ENCODE results near the gene ATG16L2.
"Not testable (repeated sequence)": the region's sequence is repeated elsewhere in the genome, so short reads cannot be mapped to it uniquely, and the experiment has no call there.

ATG16L2 gene

DNA sequence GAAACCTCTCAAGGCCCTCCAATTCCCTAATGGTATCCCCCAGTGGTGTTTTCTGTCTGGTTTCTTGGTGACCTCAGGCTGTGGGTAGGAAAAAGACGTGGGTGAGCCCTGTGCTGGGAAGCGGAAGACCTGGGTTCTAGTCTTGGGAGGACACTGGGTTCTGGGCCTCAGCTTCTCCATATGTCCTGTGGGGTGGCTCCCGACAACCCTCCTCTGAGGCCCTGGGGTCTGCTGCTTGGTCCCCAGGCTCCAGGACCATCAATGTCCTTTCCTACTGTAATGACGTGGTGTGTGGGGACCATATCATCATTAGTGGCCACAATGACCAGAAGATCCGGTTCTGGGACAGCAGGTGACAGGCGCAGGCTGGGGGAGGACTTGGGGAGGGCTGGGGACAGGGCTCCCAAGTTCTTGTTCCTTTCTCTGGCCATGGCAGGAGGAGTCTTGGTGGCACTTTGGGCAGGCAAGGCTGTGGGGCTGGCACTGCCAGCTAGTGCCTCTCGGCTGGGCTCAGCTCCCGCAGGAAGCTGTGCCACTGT is 12.8 kb downstream of the ATG16L2 start:
- no peak for DNase-seq

DNA sequence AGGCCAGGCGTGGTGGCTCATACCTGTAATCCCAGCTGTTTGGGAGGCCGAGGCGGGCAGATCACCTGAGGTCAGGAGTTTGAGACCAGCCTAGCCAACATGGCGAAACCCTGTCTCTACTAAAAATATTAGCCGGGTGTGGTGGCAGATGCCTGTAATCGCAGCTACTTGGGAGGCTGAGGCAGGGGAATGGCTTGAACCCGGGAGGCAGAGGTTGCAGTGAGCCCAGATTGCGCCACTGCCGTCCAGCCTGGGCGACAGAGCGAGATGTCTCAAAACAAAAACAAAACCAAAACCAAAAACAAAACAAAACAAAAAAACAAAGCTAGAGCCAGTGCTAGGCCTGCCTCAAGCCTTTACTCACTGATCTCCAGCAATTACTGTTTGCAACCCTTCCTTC is 13.4 kb downstream of the ATG16L2 start:
- not testable (repeated sequence) for DNase-seq

DNA sequence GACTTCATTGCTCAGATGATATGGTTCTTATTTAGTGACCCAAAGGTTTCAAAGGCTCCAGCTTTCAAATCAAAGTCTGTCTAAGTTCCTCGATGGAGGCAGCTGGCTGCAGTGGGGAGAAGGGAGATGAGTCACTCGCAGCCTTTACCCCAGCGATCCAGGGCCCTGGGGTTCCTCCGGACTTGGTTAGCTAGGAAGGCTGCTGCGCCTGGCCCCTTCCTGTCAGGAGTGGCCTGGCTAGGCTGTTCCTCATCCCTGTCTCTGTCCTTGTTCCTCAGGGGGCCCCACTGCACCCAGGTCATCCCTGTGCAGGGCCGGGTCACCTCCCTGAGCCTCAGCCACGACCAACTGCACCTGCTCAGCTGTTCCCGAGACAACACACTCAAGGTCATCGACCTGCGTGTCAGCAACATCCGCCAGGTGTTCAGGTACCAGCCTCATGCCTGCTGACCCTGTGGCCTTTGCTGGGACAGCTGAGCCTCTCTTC is 13.9 kb downstream of the ATG16L2 start:
- DNase-seq, result no peak

DNA sequence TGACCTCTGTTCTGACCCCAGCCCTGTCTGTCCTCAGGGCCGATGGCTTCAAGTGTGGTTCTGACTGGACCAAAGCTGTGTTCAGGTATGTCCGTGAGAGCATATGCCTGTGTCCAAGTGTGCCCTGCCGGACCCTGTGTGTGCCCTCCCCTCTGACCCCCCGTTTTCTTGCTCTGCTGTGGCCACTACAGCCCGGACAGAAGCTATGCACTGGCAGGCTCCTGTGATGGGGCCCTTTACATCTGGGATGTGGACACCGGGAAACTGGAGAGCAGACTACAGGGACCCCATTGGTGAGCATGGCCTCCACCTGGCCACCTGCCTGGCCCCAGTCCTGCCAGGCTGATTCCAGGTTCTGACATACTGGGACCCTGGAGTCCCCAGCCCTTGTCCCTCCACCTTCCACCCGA is 14.5 kb downstream of the ATG16L2 start:
- DNase-seq, result no peak

DNA sequence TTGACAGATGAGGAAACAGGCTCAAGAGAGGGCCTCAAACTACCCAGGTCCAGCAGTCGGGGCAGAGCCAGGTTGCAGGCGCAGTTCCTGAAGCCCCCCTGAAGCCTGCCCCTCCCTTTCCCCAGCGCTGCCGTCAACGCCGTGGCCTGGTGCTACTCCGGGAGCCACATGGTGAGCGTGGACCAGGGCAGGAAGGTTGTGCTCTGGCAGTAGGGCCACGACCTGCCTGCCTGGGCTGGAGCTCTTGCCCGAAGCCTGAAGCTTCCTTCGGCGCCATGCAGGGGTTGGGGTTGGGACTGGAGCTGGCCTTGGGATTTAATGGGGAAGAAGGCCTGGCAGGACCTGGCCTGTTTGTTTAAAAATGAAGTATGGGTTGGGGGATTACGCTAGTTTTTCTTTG is 15.0 kb downstream of the ATG16L2 start:
- no peak for DNase-seq

DNA sequence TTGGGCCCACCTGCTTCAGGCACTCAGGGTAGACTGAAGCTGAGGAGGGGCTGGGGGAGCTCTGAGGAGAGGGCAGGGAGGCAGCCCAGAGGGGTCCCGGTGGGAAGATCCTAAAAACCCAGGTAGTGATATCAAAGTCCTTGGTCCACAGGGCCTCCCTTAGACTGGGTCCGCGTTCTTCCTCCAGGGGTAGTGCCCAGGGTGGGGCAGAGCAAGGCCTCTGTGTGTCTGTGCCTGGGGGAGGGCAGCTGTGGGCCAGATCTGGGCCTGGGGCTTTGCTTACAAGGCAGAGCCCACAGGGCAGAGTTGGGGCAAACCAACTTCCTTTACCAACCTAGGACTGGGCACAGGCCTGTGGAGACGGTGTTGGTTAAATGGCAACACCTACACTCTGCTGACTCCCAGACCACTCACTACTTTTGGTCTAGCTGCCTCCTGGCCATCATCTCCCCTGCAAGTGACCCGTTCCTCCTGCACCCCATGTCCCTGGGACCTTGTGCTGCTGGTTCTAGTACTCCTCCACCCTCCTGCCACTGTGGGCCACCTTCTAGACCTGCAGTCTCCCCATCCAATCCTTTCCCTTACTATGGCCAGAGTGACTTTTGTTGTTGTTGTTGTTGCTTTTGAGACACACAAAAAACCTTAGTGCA is 15.8 kb downstream of the ATG16L2 start:
- DNase-seq, result no peak

DNA sequence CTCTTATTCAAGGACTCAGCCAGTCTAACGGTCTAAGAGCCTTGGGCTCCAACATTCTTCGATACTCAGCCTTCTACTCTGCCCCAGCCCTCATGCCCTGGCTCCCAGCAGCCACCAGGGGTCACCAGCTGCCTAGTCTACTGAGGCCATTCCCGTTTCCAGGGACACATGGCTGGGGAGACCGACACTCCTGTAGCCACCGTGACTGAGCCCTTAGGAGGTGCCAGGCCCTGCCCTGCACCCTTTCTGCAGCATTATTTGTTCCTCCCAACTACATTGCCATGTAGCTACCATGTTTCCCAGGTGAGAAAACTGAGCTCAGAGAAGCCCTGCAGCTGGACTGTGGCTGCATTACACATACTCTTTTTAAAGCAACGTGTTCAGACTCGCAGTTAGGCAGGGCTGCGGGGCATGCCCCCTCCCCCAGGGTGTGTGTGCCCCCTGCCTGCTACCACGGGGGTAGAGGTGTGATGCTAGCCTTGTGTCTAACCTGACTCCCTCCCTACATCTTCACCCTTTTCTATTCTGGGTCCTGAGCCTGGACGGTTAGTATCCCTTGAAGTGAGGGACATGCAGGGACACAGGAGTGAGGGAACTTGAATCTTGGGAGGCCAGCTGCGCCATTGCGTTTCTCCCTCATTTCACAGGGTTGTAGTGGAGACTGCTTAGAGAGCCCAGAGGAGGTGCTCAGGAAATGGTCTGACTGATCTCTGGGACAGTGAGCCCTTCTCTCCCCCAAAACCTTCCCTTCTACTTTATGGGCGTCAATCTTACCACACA is 17.5 kb downstream of the ATG16L2 start:
- no peak for DNase-seq

DNA sequence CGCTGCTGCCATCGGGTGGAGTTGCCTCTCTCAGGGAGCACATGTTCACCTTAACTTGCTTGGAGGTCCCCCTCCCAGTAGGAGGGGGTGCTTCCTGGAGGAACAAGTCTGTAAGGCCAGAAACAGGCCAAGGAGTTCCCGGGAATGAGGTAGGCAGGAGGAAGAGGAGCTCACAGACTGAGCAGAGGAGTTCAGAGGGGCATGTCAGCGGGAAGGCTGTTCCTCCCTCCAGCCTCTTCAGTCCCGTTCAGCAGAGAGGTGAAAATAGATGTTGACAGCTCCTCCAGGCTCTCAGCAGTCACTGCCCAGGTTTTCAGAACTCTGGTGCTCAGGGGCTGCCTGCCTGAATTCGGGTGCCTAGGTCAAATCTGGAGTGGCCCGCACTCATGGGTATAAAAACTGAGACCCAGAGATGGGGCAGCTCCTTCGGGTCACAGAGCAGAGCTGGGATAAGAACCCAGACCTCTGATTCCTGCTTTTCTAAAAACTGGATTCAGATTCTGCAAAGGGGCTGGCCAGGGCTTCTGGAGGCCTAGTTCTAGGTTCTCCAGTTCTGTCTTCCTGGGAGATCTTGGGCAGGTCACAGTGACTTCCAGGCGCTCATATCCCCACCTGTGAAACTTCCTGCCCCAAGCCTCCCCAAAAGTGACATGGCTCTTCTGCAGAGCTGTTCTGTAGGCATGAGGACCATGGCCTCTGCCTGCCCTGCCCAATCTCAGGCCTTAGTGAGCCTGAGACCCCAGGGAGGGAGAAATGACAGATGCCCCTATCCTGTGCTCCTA is 18.3 kb downstream of the ATG16L2 start:
- DNase-seq, result no peak

DNA sequence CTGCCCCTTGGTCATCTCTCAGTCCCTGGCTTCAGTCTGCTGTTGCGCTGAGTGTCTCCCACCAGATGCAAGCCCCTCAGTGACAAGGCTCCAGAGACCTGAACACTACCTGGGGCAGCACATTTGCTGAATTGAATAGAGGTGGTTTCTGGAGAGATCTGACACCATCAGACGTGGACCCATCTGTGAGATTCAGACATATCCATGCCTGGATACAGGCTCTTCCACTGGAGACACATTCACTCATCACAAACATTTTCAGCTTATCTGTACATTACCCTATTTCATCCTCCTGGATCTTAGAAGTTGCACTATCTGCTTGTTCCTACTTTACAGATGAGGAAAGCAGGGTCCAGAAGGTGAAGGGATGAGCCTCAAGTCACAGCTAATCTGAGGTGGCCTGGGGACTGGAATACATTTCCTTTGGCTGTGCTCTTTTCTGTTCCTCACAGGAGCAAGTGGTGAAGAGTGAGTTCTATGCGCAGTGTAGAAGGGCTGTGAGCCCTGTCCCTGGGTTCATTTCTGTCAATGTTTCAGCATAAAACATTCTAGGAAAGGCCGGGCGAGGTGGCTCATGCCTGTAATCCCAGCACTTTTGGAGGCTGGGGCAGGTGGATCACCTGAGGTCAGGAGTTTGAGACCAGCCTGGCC is 19.0 kb downstream of the ATG16L2 start:
- DNase-seq, result no peak

DNA sequence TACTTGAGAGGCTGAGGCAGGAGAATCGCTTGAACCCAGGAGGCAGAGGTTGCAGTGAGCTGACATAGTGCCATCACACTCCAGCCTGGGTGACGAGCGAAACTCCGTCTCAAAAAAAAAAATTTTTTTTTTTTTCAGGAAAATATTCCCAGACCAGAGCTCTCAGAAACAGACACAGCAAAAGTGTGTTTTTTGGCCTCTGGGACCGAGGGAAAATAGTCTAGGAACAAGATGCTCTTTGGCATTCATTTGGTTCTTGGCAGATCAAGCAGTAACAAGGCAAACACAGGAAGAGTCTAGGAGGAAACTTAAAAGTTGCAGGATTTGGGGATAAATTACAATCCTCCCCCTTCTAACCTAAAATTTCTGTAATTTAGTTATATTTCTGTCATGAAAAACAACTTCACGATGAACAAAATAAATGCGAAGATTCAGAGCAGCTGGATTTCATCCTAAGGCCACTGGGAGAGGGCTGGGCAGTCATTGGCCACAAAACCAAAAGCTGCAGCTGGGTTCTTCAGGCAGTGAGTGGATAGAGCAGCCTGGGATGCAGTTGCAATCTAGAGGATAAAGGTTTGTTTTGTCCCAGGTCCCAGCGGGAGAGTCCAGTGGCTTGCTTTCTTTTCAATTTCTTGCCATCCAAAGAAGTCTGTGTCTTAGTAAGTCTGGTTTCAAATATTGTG is 19.7 kb downstream of the ATG16L2 start:
- no peak for DNase-seq

DNA sequence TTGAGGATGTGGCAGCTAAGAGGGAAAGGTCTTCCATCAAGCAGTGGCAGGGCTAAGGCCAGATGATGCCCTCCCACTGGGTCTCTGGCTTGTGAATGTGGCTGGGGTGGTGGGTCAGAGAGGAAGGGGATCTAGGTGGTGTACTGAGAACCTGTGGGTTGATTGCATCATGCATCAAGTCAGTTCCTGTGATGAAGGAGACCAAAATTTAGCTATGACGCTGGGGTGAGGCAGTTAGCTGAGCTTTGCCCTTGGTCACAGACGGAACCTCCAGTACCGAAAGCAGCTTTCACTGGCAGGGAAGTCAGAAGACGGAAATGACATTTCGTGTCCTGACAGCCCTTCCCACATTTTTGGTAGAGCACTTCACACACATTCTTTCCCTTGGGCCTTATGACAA is 20.7 kb downstream of the ATG16L2 start:
- DNase-seq, result no peak

DNA sequence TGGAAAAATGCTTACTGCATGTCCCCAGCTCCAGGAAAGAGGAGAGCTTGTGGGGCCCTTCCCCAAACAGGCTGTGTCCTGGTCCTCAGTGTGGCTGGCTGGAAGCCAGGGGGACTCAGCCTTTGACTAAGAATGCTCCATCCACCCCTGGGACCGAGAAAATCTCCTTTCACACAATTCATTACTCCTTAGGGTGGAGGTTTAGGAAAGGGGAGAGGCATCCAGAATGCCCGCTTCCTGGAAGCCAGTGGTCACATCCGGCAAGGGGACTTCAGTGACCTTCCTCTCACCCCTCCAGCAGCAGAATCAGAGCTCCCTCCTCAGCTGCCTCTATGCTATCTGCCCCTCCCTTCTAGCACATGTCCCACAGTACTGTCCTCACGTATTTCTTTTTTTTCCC is 21.9 kb downstream of the ATG16L2 start:
- no peak for DNase-seq

DNA sequence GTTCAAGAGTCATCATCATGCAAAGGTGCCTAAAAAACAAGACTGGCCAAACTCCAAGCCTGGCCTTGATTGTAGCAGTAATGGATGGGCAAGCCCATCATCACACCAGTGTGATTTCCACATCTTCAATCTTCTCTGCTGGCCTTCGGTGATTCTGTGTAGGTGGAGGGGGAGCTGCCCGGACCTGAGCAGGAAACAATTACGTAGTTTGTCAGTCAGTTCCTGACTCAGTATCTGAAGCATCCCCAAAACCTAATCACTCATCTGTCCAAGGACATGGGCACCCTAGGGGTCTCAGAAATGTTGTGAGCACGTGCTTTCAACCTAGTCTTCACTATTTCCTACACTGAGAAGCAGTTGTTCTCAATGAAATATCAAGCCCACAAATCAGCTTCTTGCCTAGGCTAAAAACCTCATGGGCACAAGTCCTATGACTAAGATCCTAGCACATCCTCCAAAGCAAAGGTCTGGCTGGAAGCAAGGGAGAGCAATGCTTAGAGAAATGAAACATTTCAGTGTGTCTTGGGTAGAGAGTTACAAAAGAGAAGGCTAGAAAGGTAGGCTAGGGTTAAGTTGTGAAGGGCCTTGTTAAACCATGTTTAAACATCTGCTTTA is 24.6 kb downstream of the ATG16L2 start:
- DNase-seq, result no peak

DNA sequence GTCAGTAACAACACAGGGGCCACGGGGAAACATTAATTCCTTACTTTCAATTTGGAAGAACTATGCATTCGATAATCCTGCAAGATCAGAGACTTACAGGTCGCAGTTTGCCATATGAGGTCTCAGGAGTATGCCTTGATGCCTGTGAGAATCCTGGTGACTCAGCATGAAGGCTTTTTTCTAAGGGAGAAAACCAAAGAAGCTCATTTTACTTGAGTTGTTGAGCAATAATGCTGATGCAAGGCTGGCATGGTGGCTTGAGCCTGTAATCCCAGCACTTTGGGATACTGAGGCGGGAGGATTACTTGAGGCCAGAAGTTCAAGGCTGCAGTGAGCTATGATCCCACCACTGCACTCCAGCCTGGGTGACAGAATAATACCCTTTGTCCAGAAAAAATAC is 26.6 kb downstream of the ATG16L2 start:
- DNase-seq, result no peak

DNA sequence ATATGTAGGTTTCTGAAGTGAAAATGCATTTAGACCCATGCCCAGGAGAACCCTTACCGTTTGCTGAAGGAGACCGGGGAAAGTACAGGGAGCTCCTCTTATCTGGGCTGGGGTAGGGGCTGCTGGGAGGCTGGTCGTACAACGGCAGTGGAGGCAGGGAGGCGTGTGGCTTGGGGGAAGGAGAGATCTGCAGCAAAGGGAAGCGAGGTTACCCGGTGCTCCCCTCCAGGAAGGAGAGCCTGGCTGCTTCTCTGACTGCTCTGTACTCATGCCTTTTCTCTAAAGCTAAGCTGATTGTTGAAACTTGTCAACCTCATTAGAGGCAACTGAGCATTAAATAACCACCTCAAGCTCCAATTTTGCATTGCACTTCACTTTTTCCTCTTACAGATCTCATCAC is 27.2 kb downstream of the ATG16L2 start:
- DNase-seq, result no peak

DNA sequence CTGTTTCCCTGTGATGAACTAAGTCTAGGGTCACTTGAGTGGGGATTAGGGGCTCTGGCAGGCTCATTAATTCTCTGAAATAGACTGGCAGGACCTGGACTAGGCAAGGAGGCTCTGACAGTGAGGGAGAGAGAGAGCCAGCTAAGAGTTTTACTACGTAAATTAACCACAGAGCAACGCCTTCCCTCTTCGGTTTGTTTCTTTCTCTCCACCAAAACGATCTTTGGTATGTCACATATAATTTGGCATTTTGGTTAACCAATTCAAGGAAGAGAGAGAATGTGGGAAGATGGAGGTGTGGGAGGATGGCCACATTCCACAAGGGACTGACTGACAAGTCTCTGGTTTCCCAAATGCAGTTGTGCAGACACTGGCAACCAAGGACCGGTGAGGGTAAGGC is 27.9 kb downstream of the ATG16L2 start:
- DNase-seq, result no peak

DNA sequence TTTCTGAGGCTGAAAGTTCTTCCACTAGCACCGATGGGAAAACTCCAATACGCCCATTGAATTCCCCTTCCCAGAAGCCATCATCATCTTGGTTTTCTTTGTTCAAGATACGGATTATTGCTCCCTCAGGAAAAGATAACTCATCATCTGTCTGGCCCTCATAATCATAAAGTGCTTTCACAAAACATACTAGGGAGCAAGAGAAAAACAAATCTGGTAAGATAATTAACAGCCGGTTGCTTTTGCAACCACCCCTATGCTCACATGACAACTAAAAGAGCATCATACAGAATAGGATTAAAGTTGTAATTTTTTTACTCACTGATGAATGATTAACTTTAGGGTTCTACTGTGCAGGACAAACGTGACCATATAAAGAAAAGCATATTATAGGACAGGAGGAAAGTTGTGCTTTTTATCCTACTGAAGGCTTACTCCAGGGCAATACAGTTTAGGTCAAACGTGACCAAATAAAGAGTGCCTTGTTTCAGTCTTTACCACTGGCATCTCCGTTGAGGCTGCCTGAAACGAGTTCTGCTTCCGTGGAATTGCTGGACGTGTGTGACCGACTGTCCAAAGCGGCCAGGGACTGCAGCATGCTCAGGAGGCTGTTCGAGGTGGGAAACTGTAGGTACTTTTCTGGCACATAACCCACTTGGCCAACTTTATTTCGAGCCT is 28.6 kb downstream of the ATG16L2 start:
- no peak for DNase-seq

DNA sequence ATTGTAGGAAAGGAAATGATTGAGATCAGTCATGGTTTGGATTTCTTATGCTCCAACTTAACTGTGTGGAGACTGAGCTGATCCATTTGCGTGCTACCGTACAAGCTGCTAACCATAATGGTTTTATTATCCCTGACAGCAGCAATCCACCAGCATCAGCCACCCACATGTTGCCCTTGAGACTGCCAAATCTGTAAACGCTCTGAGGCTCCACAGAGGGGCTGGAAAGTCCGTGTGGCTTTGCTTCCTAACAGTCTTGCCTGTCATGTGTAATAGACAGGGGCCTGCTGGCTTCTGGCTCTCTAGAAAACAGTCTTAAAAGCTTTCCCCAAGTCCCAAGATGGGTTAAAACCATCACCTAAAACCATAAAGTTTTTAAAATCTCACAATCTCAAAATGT is 30.1 kb downstream of the ATG16L2 start:
- DNase-seq, result no peak

DNA sequence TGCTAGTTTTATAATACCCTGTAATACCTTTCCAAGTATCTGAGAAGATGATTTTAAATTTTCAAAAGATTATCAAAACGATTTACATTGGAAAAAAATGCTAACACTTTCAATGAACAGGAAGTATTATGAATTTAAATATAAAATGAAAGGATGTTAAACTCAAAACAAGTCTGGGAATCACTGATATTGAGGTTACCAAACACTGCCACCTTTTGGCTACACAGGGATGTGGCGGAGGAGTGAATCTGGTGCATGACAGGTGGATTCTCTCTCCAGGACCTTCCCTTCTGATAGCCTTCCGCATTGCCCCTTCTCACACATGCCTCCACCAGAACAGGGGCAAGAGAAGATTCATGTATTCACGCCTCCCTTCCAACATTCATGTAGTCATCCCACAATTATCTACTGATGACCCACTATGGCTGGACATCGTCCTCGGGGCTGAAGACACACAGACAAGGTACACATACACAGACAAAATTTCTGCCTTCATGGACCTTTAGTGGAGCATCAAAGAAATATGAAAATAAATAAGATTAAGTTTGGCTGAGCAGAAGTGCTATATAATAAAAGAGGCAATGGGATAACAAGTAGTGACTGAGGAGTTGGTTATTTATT is 34.7 kb downstream of the ATG16L2 start:
- no peak for DNase-seq

DNA sequence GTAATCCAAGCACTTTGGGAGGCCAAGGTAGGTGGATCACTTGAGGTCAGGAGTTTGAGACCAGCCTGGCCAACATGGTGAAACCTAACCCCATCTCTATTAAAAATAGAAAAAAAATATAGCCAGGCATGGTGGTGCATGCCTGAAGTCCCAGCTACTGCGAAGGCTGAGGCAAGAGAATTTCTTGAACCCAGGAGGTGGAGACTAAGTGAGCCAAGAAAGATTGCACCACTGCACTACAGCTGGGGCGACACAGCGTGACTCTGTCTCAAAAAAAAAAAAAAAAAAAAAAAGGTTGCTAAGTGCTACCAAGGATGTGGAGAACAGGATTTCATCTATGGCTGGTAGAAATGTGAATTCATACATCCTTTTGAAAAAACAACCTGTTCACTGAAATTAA is 36.6 kb downstream of the ATG16L2 start:
- no peak for DNase-seq

DNA sequence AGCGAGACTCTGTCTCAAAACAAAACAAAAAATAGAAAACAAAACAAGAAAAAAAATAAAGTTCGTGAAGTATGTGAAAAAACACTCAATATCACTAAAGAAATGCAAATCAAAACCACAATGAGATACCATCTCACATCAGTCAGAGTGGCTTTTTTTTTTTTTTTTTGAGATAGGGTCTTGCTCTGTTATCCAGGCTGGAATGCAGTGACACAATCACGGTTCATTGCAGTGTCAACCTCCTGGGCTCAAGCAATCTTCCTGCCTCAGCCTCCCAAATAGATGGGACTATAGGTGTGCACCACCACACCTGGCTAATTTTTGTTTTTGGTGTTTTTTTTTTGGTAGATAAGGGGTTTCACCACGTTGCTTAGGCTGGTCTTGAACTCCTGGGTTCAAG is 37.5 kb downstream of the ATG16L2 start:
- no peak for DNase-seq
